22Rv1 (cell line): ENCODE measurements around the gene MAN2A1.

ENCODE experiments used
- ZFX ChIP-seq: fragments of 450-650 bp; IDR thresholded peaks from 2 replicates; pipeline ENCODE4 v1.6.1; 2017; ENCODE audit warnings: antibody characterized with exemption, borderline replicate concordance
- TF ChIP-seq, protein P1 (sequence below): fragments of 450-650 bp; IDR thresholded peaks from 2 replicates; pipeline ENCODE4 v1.5.1; 2017; ENCODE audit warnings: mild to moderate bottlenecking

DNA sequence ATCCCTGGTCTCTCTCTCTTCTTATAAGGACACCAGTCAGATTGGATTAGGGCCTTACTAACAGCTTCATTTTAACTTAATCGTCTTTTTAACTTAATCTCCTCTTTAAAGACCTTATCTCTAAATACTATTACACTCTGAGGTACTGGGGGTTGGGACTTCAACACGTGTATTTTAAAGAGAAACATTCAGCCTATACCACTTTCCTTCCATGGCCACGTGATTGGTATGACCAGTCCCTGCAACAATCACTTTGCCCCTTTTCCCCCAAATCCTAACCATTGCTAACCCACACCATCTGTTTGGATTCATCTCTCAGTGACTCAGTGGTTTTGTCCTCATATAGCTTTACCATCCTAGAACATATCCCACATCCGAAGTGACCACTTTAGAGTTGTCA is 3.8 kb upstream of the MAN2A1 start:
- TF ChIP-seq, protein P1, sequence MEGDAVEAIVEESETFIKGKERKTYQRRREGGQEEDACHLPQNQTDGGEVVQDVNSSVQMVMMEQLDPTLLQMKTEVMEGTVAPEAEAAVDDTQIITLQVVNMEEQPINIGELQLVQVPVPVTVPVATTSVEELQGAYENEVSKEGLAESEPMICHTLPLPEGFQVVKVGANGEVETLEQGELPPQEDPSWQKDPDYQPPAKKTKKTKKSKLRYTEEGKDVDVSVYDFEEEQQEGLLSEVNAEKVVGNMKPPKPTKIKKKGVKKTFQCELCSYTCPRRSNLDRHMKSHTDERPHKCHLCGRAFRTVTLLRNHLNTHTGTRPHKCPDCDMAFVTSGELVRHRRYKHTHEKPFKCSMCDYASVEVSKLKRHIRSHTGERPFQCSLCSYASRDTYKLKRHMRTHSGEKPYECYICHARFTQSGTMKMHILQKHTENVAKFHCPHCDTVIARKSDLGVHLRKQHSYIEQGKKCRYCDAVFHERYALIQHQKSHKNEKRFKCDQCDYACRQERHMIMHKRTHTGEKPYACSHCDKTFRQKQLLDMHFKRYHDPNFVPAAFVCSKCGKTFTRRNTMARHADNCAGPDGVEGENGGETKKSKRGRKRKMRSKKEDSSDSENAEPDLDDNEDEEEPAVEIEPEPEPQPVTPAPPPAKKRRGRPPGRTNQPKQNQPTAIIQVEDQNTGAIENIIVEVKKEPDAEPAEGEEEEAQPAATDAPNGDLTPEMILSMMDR: no peak
- no peak for TF ChIP-seq ZFX
